IPS-18c (cell line): ENCODE data around the gene PTGR3.

Experiments used
- H3K4me3 ChIP-seq: 2 replicates; pipeline ENCODE4 v1.7.0; 2013; ENCODE audit warnings: low read depth, mild to moderate bottlenecking, low read length, moderate library complexity; ENCODE audit not compliant: insufficient read depth
- H3K9me3 ChIP-seq: one replicate; pipeline ENCODE4 v1.6.1; 2013; ENCODE audit warnings: mild to moderate bottlenecking, low read length, moderate library complexity; ENCODE audit not compliant: control insufficient read depth, insufficient read depth

Gene PTGR3

DNA sequence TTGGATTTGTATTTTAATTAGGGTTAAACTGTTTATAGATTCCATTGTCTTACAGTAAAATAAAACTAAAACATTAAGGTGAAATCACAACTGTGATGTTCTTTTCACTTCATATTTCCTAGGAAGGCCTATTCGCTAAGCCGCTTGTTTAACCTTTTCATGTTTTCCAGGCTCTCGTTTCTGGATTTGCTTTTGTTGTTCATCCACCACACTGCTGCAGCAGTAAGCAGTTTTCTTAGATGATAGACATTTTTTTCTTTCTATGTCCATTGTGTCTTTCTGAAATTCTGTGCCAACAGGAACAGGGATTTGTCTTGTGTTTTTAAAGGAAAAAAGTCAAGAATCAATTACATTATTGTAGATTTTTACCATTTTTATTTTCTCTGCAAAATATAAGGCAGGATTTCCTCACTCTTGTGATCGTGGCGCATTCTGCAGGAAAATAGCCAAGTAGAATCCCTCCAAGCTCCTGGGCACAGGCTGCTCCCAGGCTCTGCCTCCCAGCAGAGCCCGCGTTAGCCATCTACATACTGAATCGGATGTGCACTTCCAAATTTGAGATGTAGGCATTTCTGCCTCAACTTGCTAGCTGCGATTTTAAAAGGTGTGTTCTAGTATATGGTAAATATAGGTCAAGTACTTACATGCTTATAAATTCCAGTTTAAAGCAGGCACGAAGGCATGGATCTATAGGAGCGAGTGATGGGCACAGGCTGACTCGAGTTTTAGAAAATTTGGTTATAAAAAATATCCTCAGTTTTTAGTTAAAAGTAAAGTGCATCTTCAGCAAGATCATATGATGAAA is 11.8 kb upstream of the PTGR3 start:
- Histone ChIP-seq H3K4me3 (no peak overlapping the region), H3K9me3 (no peaks in the 10 kb centered on the region)

GRCh38 chr18:75219745-75220375 is 10.9 kb upstream of the PTGR3 start:
- Histone ChIP-seq H3K9me3 (no peaks in the 10 kb centered on the region), H3K4me3 (no peak overlapping the region)

DNA sequence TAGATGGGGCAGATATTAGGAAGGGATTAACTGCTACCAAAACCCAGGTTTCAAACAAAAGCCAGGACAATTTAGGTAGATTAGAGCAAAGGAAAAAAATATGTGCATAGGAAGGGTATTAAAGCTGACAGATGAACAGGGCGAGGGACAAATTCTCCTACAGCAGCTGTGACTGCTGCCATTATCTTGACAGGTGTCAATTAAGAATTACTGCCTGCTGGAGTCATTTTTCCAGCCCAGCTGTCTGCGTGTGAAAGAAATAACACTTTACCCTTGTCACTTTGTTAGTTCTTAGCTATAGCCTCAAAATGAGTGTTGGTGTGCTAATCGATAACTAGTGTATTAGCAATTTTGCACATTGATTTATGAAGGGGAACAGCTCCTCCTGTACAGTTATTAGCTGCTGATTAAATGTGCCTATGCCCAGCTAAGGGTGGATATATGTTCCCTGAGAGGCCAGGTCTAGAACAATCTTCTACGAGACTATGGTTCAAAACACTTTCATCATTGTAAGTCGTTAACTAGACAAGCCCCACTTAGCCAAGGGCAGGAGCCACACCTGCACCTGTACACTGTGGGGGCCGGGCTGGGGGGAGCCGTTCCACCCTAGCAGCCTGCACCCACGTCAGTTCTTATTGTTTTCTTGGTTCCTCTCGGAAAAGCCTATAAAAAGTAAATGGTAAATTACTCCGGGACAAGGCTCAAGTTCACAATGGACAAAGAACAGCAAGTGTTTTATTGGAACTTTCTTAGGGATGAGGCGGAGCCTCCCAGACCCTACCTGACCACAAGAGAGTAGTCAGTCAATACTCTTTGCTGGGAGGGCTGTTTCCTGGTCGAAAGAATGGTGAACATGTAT is 9.4 kb upstream of the PTGR3 start:
- no peaks in the 10 kb centered on the region for H3K9me3 ChIP-seq
- H3K4me3 ChIP-seq = no peak overlapping the region

DNA sequence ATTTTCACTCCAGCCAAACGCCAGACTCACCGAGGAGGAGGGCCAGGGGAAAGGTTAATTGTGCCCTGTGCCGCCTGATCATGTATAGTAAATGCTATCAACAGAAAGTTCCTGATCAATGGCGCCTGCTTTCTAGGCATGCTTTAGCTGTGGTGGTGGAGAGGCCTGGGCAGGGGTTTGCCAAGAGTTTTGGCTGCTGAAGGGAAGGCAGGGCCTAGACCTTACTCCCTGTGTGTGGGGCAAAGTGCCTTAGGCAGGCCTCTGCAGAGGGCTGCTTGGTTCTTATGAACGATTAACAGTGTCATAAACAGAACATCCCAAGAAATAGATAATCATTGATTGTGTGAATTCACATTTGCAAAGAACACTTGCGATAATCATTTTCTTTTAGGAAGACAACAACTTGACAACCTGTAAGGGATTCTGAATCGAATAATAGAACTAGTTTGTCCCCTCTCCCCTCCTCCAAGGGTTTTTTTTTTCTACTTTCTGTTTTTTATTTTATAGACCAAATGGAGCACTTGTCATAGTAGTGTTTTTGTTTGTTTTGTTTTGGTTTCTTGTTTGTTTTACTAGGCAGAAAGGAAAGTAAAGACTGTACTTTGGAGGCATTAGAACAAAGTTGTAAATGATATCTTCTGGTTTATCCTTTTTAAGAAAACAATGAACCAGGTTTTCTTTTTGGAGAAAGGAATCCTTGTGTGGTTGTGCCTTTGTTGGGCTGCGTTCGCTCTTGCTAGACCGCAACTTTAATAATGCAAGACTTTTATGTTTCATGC is 8.2 kb upstream of the PTGR3 start:
- Histone ChIP-seq H3K4me3 (no peak overlapping the region), H3K9me3 (no peaks in the 10 kb centered on the region)

GRCh38 chr18:75216212-75216910 is 7.4 kb upstream of the PTGR3 start:
- Histone ChIP-seq H3K4me3 (no peak overlapping the region), H3K9me3 (no peaks in the 10 kb centered on the region)

GRCh38 chr18:75215663-75216062 is 6.7 kb upstream of the PTGR3 start:
- H3K9me3 ChIP-seq = peaks cover 2% of the 10 kb centered on the region
- no peak overlapping the region for H3K4me3 ChIP-seq

- Histone ChIP-seq H3K9me3 (peaks cover 2% of the 10 kb centered on the region), H3K4me3 (no peak overlapping the region)
Measured at GRCh38 chr18:75214766-75215510, 6.0 kb upstream of the PTGR3 start.

- H3K4me3 ChIP-seq = no peak overlapping the region
- peaks cover 2% of the 10 kb centered on the region for H3K9me3 ChIP-seq
Measured at GRCh38 chr18:75214332-75214690, 5.4 kb upstream of the PTGR3 start.

GRCh38 chr18:75213611-75214331 is 4.8 kb upstream of the PTGR3 start:
- no peak overlapping the region for H3K4me3 ChIP-seq
- H3K9me3 ChIP-seq = peaks cover 2% of the 10 kb centered on the region

DNA sequence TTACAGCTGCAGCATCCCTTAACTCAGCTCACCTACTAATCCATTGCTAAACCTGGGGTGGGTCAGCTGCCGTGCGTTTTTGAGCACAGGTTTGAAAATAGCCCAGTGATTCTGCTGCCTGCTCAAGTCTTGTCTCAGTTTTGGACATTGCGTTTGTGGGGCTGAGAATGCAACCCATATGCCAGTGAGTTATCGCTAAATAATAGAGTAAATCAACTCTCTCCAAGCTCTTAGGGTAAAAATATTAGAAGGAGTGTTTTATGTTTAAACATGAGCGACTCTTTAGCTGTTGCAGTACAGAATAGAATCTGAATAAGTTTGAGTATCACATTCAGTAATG is 3.8 kb upstream of the PTGR3 start:
- H3K9me3 ChIP-seq = peaks cover 2% of the 10 kb centered on the region
- no peak overlapping the region for H3K4me3 ChIP-seq

DNA sequence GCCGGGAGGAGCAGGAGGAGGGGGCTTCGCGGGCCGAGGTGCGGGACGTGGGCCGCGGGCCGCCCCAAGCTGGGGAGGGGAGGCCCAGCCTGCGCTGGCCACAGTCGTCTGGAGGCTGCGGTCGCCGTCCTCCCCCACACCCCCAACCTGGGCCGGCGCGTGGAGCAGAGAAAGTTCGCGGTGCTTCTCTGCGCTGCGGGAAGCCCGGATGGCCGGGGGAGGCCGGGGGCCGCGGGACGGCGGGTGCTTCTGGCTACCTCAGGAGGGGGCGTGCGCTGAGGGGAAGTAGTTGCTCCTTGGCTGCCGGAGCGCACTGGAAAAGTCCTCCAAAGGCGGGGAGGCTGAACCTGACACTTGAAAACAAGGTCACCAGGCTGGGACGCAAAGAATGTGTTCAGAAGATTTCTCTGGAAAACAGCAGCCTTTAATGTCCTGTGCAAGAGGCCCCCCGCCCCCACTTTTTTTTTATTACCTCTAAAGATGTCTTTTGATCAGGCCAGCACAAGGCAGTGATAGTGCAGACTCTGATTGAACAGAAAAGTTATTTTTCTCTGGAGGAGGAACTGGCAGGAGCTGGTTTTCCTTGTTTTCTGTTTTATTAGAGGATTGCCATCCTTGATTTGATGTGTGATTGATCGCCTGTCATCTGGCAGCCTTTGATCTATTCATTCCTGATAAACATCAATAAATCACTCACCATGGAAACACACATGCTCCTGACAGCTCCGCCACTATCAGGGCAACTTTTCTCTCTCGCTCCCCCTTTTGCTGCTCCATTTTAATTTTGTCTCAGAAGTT is 3.2 kb upstream of the PTGR3 start:
- Histone ChIP-seq H3K9me3 (peaks cover 2% of the 10 kb centered on the region), H3K4me3 (peak overlapping the region; percentile 65)

- Histone ChIP-seq H3K4me3 (peak overlapping the region; percentile 65), H3K9me3 (peaks cover 2% of the 10 kb centered on the region)
Measured at GRCh38 chr18:75211626-75211952, 2.6 kb upstream of the PTGR3 start.

DNA sequence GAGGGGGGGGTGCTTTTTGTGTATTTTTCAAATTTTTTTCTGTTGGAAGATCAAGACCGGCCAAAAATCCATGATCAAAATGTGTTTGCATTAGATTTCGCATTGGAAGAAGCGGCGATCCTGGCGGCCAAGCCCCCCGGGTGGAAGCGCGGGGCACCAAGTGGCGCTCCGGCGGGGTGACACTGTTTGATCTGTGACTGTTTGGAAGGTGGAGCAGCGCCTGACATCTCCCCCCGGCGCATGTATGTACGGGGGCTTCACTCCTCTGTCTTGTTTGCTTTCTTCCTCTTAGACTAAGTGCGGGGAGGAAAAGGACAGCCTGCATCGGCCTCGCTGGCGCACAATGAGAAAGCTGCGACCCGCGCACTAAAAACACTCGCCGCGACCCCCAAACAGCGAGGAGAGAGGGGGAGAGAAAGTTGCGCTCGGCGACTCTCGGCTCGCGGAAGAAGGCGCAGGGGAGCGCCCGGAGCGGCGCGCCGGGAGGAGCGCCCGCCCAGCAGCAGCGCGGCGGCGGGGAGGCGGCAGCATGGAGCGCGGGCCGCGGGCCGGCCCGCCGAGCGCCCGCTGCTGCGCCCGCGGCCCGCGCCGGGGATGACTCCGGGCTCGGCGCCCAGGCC is 2.2 kb upstream of the PTGR3 start:
- H3K9me3 ChIP-seq = peaks cover 2% of the 10 kb centered on the region

GRCh38 chr18:75210274-75211001 is 1.5 kb upstream of the PTGR3 start, which contains the start of gene TSHZ1:
TSS of gene TSHZ1 (plus strand) at chr18:75210797. CDS start at chr18:75211877, 1,080 bp downstream.
- peak within 1 kb of the TSS; percentile 70 for H3K4me3 ChIP-seq

More for the DNA sequence above, 2.2 kb upstream of the PTGR3 start:
- H3K4me3 ChIP-seq = peak overlapping the region; percentile 70

More at GRCh38 chr18:75210274-75211001, 1.5 kb upstream of the PTGR3 start, which contains the start of gene TSHZ1:
- H3K9me3 ChIP-seq = peaks cover 2% of the 10 kb centered on the region
